HepG2 (cell line): ENCODE measurements around the gene NT5C2.
"Not testable (repeated sequence)": the region's sequence is repeated elsewhere in the genome, so short reads cannot be mapped to it uniquely, and the experiment has no call there.

Experiments
- ATAD3A ChIP-seq: sonication (generic); formaldehyde crosslinking; IDR thresholded peaks from 2 replicates; pipeline ENCODE4 v1.4.0; 2020; ENCODE audit warnings: missing genetic modification reagents
- CREB1 ChIP-seq, 2 experiments: fragments of 450-650 bp in 1 of 2; IDR thresholded peaks; 2 replicates each; pipeline ENCODE4 v1.6.1; 2016 to 2017; ENCODE audit warnings: control low read depth in 1 of 2, mild to moderate bottlenecking in 1 of 2, missing compliant biosample characterization in 1 of 2, missing genetic modification characterization in 1 of 2
- CTCF ChIP-seq: sonication (generic); formaldehyde crosslinking; IDR thresholded peaks from 2 replicates; pipeline ENCODE4 v1.5.0; 2020; ENCODE audit warnings: mild to moderate bottlenecking, missing genetic modification reagents, moderate library complexity
- EZH2 ChIP-seq: conservative IDR thresholded peaks from 2 replicates; pipeline ENCODE4 v1.6.1; 2012; ENCODE audit warnings: mild to moderate bottlenecking, low read depth, low read length, moderate library complexity
- FOXJ3 ChIP-seq: sonication (generic); formaldehyde crosslinking; IDR thresholded peaks from 2 replicates; pipeline ENCODE4 v1.4.0; 2020; ENCODE audit warnings: missing genetic modification reagents, mild to moderate bottlenecking, borderline replicate concordance
- NR2F6 ChIP-seq, 2 experiments: IDR thresholded peaks; 2 replicates each; pipeline ENCODE4 v1.6.1; 2016; ENCODE audit warnings: antibody characterized with exemption in 1 of 2, mild to moderate bottlenecking in 1 of 2
- POLR2A ChIP-seq, 2 experiments: IDR thresholded peaks; 2 replicates each; pipeline ENCODE4 v1.6.1; 2011; ENCODE audit warnings: low read depth in 2 of 2, low read length in 2 of 2, mild to moderate bottlenecking in 1 of 2, moderate library complexity in 1 of 2; ENCODE audit not compliant: insufficient read depth in 1 of 2
- SIN3A ChIP-seq: IDR thresholded peaks from 2 replicates; pipeline ENCODE4 v1.6.1; 2011; ENCODE audit warnings: low read depth, mild to moderate bottlenecking, control low read depth, low read length, borderline replicate concordance
- ZMAT3 ChIP-seq: sonication (generic); formaldehyde crosslinking; conservative IDR thresholded peaks from 2 replicates; pipeline ENCODE4 v1.7.0; 2021; ENCODE audit warnings: missing genetic modification reagents

DNA sequence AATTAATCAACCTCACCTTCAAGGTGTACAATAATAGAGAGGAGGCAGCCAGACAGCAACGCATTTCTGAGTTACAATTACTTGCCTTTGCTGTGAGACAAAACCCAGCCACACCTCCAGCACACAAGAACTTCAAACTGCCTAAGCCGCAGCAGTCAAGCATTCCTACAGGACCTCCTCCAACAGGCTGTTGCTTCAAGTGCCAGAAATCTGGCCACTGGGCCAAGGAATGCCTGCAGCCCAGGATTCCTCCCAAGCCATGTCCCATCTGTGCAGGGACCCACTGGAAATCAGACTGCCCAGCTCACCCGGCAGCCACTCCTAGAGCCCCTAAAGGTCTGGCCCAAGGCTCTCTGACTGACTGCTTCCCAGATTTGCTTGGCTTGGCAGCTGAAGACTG, 14.6 kb upstream of the NT5C2 start:
- not testable (repeated sequence) for TF ChIP-seq CTCF (CRISPR knock-in tag); NR2F6 (IDR thresholded peaks at IDR 0.05); NR2F6 (CRISPR knock-in tag; IDR thresholded peaks at IDR 0.05); CREB1 (IDR thresholded peaks at IDR 0.05); CREB1 (CRISPR knock-in tag; IDR thresholded peaks at IDR 0.05); EZH2; POLR2A (IDR thresholded peaks at IDR 0.05; ENCODE audit: insufficient read depth in 1 of 2, low read depth in 2 of 2, low read length in 2 of 2); FOXJ3 (CRISPR knock-in tag); ZMAT3 (CRISPR knock-in tag); ATAD3A (CRISPR knock-in tag); SIN3A
